Gastroesophageal sphincter (tissue), 4 donors: ENCODE measurements around the gene HLA-DMB. TPM values are rescaled to one million over a fixed set of nuclear protein-coding genes. Genes with fewer than 3 reads are reported as not detected.
A peak's percentile ranks its signal among the peaks of the same experiment; 100 is the strongest.

Experiments used
- ATAC-seq: fragments of 150-250 bp; one replicate; pipeline ENCODE4 v1.9.1; 2016; ENCODE audit warnings: mild to moderate bottlenecking, moderate library complexity
- H3K27ac ChIP-seq, 4 donors: fragments of 200-600 bp; sonication (generic) in 3 of 4; 1 replicate in 3 of 4; 2 replicates in 1 of 4; pipeline ENCODE4 v1.5.1; 2016 to 2019
- H3K27me3 ChIP-seq: fragments of 200-600 bp; sonication (generic); one replicate; pipeline ENCODE4 v1.5.1; 2019
- H3K36me3 ChIP-seq, 2 donors: fragments of 200-600 bp; sonication (generic); one replicate each; pipeline ENCODE4 v1.5.1; 2019; ENCODE audit warnings: control low read depth in 1 of 2
- H3K4me1 ChIP-seq, 3 donors: fragments of 200-600 bp; sonication (generic); 1 replicate in 2 of 3; 2 replicates in 1 of 3; pipeline ENCODE4 v1.5.1; 2016 to 2019; ENCODE audit warnings: control low read depth in 2 of 3
- H3K4me3 ChIP-seq, 2 donors: fragments of 200-600 bp; sonication (generic); one replicate each; pipeline ENCODE4 v1.5.1; 2019; ENCODE audit warnings: mild to moderate bottlenecking in 1 of 2, moderate library complexity in 1 of 2
- H3K9me3 ChIP-seq, 3 donors: fragments of 200-600 bp; sonication (generic); one replicate each; pipeline ENCODE4 v1.5.1; 2017 to 2019; ENCODE audit warnings: control low read depth in 2 of 3
- CTCF ChIP-seq, 4 experiments: fragments of 200-600 bp in 2 of 4; fragments of 450-650 bp in 2 of 4; sonication (generic) in 1 of 4; IDR thresholded peaks; one replicate each; pipeline ENCODE4 v1.5.1; 2017 to 2019; ENCODE audit warnings: antibody characterized with exemption in 4 of 4, mild to moderate bottlenecking in 2 of 4, moderate library complexity in 2 of 4
- EP300 ChIP-seq: sonication (generic); formaldehyde crosslinking; IDR thresholded peaks from one replicate; pipeline ENCODE4 v1.6.1; 2017; ENCODE audit warnings: antibody characterized with exemption, mild to moderate bottlenecking
- POLR2A ChIP-seq, 2 donors: fragments of 450-650 bp; IDR thresholded peaks; one replicate each; pipeline ENCODE4 v1.6.1; 2017; ENCODE audit warnings: antibody characterized with exemption in 2 of 2, mild to moderate bottlenecking in 2 of 2, moderate library complexity in 1 of 2
- POLR2AphosphoS5 ChIP-seq: sonication (generic); formaldehyde crosslinking; IDR thresholded peaks from one replicate; pipeline ENCODE4 v1.6.1; 2017; ENCODE audit warnings: antibody characterized with exemption
- WGBS, 2 donors: methylation state at CpG; one replicate each; pipeline ENCODE4 v1.1.5; 2018; ENCODE audit warnings: low coverage in 1 of 2; 5-methylcytosine and 5-hydroxymethylcytosine counted together
- total RNA-seq, 4 donors: library from RNA; depleted of rRNA; stranded (reverse); fragments of >200 nt; gene quantifications; one replicate each; pipeline ENCODE4 v1.1.0, GENCODE V29; 2016

HLA-DMB gene
- total RNA-seq, 4 donors from 2014 or later: 7.3 to 26.0 (median 11.6) TPM

- Histone ChIP-seq H3K4me1 (peaks cover 0 to 92% (median 19%) of the 10 kb centered on the region in 3 donors), H3K27me3 (no peaks in the 10 kb centered on the region), H3K9me3 (no peaks in the 10 kb centered on the region), H3K4me3 (no peak overlapping the region), H3K27ac (no peak overlapping the region), H3K36me3 (peaks cover 7 to 84% of the 10 kb centered on the region in 2 donors)
- TF ChIP-seq POLR2A (IDR thresholded peaks at IDR 0.05): no peak
- no peak for TF ChIP-seq EP300
- no peak for TF ChIP-seq POLR2AphosphoS5
- no peak for TF ChIP-seq CTCF (IDR thresholded peaks at IDR 0.05)
- no peak for ATAC-seq
- WGBS, 2 donors: 35 to 60% methylated on average over 1 to 6 of the region's 7 CpGs
These were observed 37.1 kb upstream of the HLA-DMB start for GRCh38 chr6:32977953-32978324.

GRCh38 chr6:32977272-32977952 is 36.6 kb upstream of the HLA-DMB start:
- WGBS, 2 donors: 43 to 53% methylated on average over 5 to 6 of the region's 10 CpGs
- Histone ChIP-seq H3K4me3 (no peak overlapping the region), H3K27me3 (no peaks in the 10 kb centered on the region), H3K27ac (no peak overlapping the region), H3K36me3 (peaks cover 7 to 89% of the 10 kb centered on the region in 2 donors), H3K9me3 (no peaks in the 10 kb centered on the region), H3K4me1 (peaks cover 0 to 87% (median 16%) of the 10 kb centered on the region in 3 donors)
- ATAC-seq: no peak
- no peak for TF ChIP-seq POLR2A (IDR thresholded peaks at IDR 0.05)
- no peak for TF ChIP-seq POLR2AphosphoS5

GRCh38 chr6:32976334-32977069 is 35.7 kb upstream of the HLA-DMB start:
- no peak for ATAC-seq
- Histone ChIP-seq H3K4me3 (no peak overlapping the region), H3K27me3 (no peaks in the 10 kb centered on the region), H3K36me3 (peaks cover 7 to 86% of the 10 kb centered on the region in 2 donors), H3K4me1 (peaks cover 0 to 78% (median 16%) of the 10 kb centered on the region in 3 donors), H3K27ac (no peak overlapping the region), H3K9me3 (no peaks in the 10 kb centered on the region)
- TF ChIP-seq CTCF (IDR thresholded peaks at IDR 0.05) (no peak), EP300 (no peak)
- 57 to 71% methylated on average over 1 of the region's 7 CpGs for WGBS, 2 donors

GRCh38 chr6:32975886-32976285 is 35.1 kb upstream of the HLA-DMB start:
- Histone ChIP-seq H3K4me1 (peaks cover 0 to 72% (median 16%) of the 10 kb centered on the region in 3 donors), H3K27ac (no peak overlapping the region), H3K4me3 (no peak overlapping the region), H3K27me3 (no peaks in the 10 kb centered on the region), H3K36me3 (peaks cover 7 to 80% of the 10 kb centered on the region in 2 donors), H3K9me3 (no peaks in the 10 kb centered on the region)
- TF ChIP-seq EP300 (no peak), CTCF (IDR thresholded peaks at IDR 0.05) (no peak), POLR2A (IDR thresholded peaks at IDR 0.05) (no peak), POLR2AphosphoS5 (no peak)
- ATAC-seq: no peak
- WGBS, 2 donors: 49 to 86% methylated on average over 1 to 2 of the region's 2 CpGs

- Histone ChIP-seq H3K4me1 (peaks cover 0 to 60% (median 16%) of the 10 kb centered on the region in 3 donors), H3K27ac (peak overlapping the region in 3 of 4 donors; percentile 25 to 99 (median 98)), H3K4me3 (peak overlapping the region; percentile 91 to 97), H3K9me3 (no peaks in the 10 kb centered on the region), H3K36me3 (peaks cover 7 to 68% of the 10 kb centered on the region in 2 donors), H3K27me3 (no peaks in the 10 kb centered on the region)
- ATAC-seq: no peak
- 0 to 4% methylated on average over 6 to 7 of the region's 14 CpGs for WGBS, 2 donors
- TF ChIP-seq POLR2AphosphoS5 (no peak), EP300 (no peak), CTCF (IDR thresholded peaks at IDR 0.05) (no peak), POLR2A (IDR thresholded peaks at IDR 0.05) (no peak)
These were observed 33.9 kb upstream of the HLA-DMB start for GRCh38 chr6:32974541-32975308.
